ENCODE measurements around the gene NCAPD2.

The NCAPD2 gene

DNA sequence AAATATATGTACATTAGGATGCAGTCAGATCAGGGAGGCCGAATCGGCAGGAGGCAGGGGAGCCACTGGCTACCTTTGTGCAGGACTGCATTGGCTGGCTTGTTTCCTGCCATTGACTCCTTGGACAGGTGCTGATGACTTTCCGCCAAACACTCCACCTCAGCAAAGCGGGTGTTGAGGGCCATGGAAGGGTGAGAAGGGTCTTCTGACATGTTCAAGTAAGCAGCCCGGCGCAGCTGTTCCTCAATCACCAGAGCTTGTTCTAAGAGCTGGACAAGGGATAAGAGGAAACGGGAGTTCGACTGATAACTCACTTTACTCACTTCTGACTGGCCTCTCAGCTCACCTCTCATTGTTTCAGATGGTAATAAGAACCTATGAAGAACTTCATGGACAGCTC, 79.1 kb downstream of the NCAPD2 start:
- ChIA-PET CTCF (interaction anchor here (0.7 to 1.3 kb wide), 5 partner anchors 10 to 30 kb away, joined by 3 to 7 read pairs (median 5); no protein-coding TSS in a partner anchor), POLR2A (interaction anchor here (0.6 kb wide), 1 partner anchor 187 kb away, joined by 3 read pairs; no protein-coding TSS in a partner anchor)
- H3K36me3 ChIP-seq (ENCODE audit: control insufficient read depth in 2 of 2, insufficient read depth in 1 of 2, low read length in 2 of 2) = peaks cover 73 to 87% of the 10 kb centered on the region in 2 experiments
- no peaks in the 10 kb centered on the region for H3K9me3 ChIP-seq (ENCODE audit: control insufficient read depth, insufficient read depth, low read depth, low read length)
- H3K27ac ChIP-seq (ENCODE audit: extremely low read depth, low read depth, low read length) = no peak overlapping the region
- H3K4me1 ChIP-seq (ENCODE audit: control insufficient read depth, insufficient read depth, low read length) = peaks cover 2% of the 10 kb centered on the region; the same call in 1 of the 2 replicates
- no peak overlapping the region for H3K4me3 ChIP-seq (ENCODE audit: low read depth, low read length)
- no peak for TF ChIP-seq SCRT1 (tag by site-specific recombination; IDR thresholded peaks at IDR 0.05; ENCODE audit: borderline replicate concordance)
- TF ChIP-seq ZNF2 (tag by site-specific recombination; IDR thresholded peaks at IDR 0.05) = no peak
- TF ChIP-seq, protein P1, sequence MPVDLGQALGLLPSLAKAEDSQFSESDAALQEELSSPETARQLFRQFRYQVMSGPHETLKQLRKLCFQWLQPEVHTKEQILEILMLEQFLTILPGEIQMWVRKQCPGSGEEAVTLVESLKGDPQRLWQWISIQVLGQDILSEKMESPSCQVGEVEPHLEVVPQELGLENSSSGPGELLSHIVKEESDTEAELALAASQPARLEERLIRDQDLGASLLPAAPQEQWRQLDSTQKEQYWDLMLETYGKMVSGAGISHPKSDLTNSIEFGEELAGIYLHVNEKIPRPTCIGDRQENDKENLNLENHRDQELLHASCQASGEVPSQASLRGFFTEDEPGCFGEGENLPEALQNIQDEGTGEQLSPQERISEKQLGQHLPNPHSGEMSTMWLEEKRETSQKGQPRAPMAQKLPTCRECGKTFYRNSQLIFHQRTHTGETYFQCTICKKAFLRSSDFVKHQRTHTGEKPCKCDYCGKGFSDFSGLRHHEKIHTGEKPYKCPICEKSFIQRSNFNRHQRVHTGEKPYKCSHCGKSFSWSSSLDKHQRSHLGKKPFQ (tag by site-specific recombination; IDR thresholded peaks at IDR 0.05) = no peak
- TF ChIP-seq ZBTB1 (tag by site-specific recombination; IDR thresholded peaks at IDR 0.05) = no peak

DNA sequence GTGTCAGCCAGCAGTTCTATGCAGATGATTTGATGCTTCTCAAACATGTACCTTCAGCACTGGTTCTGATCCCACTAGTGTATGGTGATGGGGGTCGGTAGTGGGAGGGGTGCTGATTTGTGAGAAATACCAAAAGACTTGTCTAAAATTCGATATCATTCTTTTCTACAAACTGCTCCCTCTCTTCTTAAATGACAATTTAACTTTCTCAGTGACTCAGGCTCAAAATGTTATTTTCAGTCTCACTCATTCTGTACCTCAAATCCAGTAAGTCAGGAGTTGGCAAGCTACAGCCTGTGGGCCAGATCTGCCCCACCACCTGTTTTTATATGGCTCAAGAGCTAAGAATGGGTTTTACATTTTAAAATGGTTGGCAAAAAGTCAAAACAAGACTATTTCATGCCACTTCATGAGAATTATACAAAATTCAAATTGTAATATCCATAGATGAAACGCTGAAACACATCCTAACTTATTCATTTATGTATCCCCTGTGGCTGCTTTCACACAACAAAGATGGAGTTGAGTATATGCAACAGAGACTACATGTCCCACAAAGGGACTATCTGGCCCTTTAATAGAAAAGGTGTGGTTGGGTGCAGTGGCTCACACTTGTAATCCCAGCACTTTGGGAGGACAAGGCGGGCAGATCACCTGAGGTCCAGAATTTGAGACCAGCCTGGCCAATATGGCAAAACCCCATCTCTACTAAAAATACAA, 80.8 kb downstream of the NCAPD2 start:
- ChIA-PET POLR2A (no interaction called here), CTCF (interaction anchor here (1.0 kb wide), 1 partner anchor 110 kb away, joined by 4 read pairs; no protein-coding TSS in a partner anchor)
- peaks cover 83 to 95% of the 10 kb centered on the region in 2 experiments for H3K36me3 ChIP-seq (ENCODE audit: control insufficient read depth in 2 of 2, insufficient read depth in 1 of 2, low read length in 2 of 2)

More for the DNA sequence above, 80.8 kb downstream of the NCAPD2 start:
- TF ChIP-seq ZSCAN16 (tag by site-specific recombination; IDR thresholded peaks at IDR 0.05) (no peak), ZNF146 (tag by site-specific recombination; IDR thresholded peaks at IDR 0.05) (no peak), ZNF174 (tag by site-specific recombination; IDR thresholded peaks at IDR 0.05) (no peak), ZNF112 (tag by site-specific recombination; IDR thresholded peaks at IDR 0.05) (no peak), SALL2 (tag by site-specific recombination; IDR thresholded peaks at IDR 0.05; ENCODE audit: borderline replicate concordance) (no peak), ZSCAN23 (tag by site-specific recombination; IDR thresholded peaks at IDR 0.05) (no peak)
- TF ChIP-seq, protein P2, sequence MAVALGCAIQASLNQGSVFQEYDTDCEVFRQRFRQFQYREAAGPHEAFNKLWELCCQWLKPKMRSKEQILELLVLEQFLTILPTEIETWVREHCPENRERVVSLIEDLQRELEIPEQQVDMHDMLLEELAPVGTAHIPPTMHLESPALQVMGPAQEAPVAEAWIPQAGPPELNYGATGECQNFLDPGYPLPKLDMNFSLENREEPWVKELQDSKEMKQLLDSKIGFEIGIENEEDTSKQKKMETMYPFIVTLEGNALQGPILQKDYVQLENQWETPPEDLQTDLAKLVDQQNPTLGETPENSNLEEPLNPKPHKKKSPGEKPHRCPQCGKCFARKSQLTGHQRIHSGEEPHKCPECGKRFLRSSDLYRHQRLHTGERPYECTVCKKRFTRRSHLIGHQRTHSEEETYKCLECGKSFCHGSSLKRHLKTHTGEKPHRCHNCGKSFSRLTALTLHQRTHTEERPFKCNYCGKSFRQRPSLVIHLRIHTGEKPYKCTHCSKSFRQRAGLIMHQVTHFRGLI (tag by site-specific recombination; IDR thresholded peaks at IDR 0.05) = no peak
- TF ChIP-seq, protein P3, sequence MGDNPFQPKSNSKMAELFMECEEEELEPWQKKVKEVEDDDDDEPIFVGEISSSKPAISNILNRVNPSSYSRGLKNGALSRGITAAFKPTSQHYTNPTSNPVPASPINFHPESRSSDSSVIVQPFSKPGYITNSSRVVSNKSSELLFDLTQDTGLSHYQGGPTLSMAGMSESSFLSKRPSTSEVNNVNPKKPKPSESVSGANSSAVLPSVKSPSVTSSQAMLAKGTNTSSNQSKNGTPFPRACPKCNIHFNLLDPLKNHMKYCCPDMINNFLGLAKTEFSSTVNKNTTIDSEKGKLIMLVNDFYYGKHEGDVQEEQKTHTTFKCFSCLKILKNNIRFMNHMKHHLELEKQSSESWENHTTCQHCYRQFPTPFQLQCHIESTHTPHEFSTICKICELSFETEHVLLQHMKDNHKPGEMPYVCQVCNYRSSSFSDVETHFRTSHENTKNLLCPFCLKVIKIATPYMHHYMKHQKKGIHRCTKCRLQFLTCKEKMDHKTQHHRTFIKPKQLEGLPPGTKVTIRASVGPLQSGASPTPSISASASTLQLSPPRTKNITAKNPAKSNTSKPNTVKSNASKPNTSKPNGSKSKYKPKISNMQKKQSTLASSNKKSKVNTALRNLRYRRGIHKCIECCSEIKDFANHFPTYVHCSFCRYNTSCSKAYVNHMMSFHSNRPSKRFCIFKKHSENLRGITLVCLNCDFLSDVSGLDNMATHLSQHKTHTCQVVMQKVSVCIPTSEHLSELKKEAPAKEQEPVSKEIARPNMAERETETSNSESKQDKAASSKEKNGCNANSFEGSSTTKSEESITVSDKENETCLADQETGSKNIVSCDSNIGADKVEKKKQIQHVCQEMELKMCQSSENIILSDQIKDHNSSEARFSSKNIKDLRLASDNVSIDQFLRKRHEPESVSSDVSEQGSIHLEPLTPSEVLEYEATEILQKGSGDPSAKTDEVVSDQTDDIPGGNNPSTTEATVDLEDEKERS (tag by site-specific recombination; IDR thresholded peaks at IDR 0.05) = no peak
- TF ChIP-seq, protein P4, sequence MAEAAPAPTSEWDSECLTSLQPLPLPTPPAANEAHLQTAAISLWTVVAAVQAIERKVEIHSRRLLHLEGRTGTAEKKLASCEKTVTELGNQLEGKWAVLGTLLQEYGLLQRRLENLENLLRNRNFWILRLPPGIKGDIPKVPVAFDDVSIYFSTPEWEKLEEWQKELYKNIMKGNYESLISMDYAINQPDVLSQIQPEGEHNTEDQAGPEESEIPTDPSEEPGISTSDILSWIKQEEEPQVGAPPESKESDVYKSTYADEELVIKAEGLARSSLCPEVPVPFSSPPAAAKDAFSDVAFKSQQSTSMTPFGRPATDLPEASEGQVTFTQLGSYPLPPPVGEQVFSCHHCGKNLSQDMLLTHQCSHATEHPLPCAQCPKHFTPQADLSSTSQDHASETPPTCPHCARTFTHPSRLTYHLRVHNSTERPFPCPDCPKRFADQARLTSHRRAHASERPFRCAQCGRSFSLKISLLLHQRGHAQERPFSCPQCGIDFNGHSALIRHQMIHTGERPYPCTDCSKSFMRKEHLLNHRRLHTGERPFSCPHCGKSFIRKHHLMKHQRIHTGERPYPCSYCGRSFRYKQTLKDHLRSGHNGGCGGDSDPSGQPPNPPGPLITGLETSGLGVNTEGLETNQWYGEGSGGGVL (tag by site-specific recombination; IDR thresholded peaks at IDR 0.05) = no peak
- TF ChIP-seq, protein P5, sequence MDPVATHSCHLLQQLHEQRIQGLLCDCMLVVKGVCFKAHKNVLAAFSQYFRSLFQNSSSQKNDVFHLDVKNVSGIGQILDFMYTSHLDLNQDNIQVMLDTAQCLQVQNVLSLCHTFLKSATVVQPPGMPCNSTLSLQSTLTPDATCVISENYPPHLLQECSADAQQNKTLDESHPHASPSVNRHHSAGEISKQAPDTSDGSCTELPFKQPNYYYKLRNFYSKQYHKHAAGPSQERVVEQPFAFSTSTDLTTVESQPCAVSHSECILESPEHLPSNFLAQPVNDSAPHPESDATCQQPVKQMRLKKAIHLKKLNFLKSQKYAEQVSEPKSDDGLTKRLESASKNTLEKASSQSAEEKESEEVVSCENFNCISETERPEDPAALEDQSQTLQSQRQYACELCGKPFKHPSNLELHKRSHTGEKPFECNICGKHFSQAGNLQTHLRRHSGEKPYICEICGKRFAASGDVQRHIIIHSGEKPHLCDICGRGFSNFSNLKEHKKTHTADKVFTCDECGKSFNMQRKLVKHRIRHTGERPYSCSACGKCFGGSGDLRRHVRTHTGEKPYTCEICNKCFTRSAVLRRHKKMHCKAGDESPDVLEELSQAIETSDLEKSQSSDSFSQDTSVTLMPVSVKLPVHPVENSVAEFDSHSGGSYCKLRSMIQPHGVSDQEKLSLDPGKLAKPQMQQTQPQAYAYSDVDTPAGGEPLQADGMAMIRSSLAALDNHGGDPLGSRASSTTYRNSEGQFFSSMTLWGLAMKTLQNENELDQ (tag by site-specific recombination; IDR thresholded peaks at IDR 0.05; ENCODE audit: low read depth) = no peak
- TF ChIP-seq, protein P6, sequence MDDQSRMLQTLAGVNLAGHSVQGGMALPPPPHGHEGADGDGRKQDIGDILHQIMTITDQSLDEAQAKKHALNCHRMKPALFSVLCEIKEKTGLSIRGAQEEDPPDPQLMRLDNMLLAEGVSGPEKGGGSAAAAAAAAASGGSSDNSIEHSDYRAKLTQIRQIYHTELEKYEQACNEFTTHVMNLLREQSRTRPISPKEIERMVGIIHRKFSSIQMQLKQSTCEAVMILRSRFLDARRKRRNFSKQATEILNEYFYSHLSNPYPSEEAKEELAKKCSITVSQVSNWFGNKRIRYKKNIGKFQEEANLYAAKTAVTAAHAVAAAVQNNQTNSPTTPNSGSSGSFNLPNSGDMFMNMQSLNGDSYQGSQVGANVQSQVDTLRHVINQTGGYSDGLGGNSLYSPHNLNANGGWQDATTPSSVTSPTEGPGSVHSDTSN (CRISPR knock-in tag; IDR thresholded peaks at IDR 0.05) = no peak
- H3K4me3 ChIP-seq (ENCODE audit: low read depth, low read length) = no peak overlapping the region
- no peaks in the 10 kb centered on the region; the same call in 1 of the 2 replicates for H3K4me1 ChIP-seq (ENCODE audit: control insufficient read depth, insufficient read depth, low read length)
- no peaks in the 10 kb centered on the region for H3K9me3 ChIP-seq (ENCODE audit: control insufficient read depth, insufficient read depth, low read depth, low read length)
- no peak overlapping the region for H3K27ac ChIP-seq (ENCODE audit: extremely low read depth, low read depth, low read length)
